GM23248 (cell line): ENCODE results near the gene MYO5C.

ENCODE experiments used
- EZH2 ChIP-seq: fragments of 200-600 bp; sonication (generic); IDR thresholded peaks from 2 replicates; pipeline ENCODE4 v1.6.1; 2018; ENCODE audit warnings: antibody characterized with exemption, mild to moderate bottlenecking; ENCODE audit not compliant: insufficient read depth, poor library complexity, severe bottlenecking
- EZH2phosphoT487 ChIP-seq: fragments of 200-600 bp; sonication (generic); IDR thresholded peaks from 2 replicates; pipeline ENCODE4 v1.6.1; 2018; ENCODE audit warnings: antibody characterized with exemption, moderate library complexity, mild to moderate bottlenecking, low read depth; ENCODE audit not compliant: insufficient read depth

GRCh38 chr15:52184721-52185120 is 110.9 kb downstream of the MYO5C start:
- no peak for TF ChIP-seq EZH2
- no peak for TF ChIP-seq EZH2phosphoT487
